ENCODE data around the gene BANP.
"Not testable (repeated sequence)": the region's sequence is repeated elsewhere in the genome, so short reads cannot be mapped to it uniquely, and the experiment has no call there.

DNA sequence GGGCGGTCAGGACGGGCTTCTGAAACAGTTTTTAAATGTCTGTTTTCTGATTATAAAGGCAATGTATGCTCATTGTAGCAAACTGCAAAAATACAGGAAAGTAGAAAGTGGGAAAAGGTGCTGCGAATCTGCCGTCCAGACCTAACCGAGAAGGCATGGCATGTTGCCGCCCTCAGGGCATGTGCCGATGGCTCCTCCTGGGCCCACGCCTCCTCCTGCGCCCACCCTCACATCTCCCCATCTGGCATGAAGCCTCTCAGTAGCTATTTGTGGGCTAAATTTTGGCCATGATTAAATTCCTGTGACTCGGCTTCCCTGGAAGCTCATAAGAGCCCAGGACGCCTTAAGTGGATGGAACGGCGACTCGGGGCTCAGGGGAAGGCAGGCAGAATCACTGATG, 148.7 kb downstream of the BANP start:
- TF ChIP-seq POLR2A (IDR thresholded peaks at IDR 0.05; ENCODE audit: low read depth); EP300 (IDR thresholded peaks at IDR 0.05): not testable (repeated sequence)
- TF ChIP-seq, protein P1, sequence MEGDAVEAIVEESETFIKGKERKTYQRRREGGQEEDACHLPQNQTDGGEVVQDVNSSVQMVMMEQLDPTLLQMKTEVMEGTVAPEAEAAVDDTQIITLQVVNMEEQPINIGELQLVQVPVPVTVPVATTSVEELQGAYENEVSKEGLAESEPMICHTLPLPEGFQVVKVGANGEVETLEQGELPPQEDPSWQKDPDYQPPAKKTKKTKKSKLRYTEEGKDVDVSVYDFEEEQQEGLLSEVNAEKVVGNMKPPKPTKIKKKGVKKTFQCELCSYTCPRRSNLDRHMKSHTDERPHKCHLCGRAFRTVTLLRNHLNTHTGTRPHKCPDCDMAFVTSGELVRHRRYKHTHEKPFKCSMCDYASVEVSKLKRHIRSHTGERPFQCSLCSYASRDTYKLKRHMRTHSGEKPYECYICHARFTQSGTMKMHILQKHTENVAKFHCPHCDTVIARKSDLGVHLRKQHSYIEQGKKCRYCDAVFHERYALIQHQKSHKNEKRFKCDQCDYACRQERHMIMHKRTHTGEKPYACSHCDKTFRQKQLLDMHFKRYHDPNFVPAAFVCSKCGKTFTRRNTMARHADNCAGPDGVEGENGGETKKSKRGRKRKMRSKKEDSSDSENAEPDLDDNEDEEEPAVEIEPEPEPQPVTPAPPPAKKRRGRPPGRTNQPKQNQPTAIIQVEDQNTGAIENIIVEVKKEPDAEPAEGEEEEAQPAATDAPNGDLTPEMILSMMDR (IDR thresholded peaks at IDR 0.05), result not testable (repeated sequence)

Data from esophagus muscularis mucosa (tissue), 4 donors.